ENCODE data around the gene EPHB1.

GRCh38 chr3:135020181-135020580 is 225.1 kb downstream of the EPHB1 start:
- TF ChIP-seq ZBTB1 (CRISPR knock-in tag; IDR thresholded peaks at IDR 0.05; ENCODE audit: borderline replicate concordance): no peak
- TF ChIP-seq CTCF (CRISPR knock-in tag; IDR thresholded peaks at IDR 0.05): no peak
- TF ChIP-seq CEBPB (IDR thresholded peaks at IDR 0.05; ENCODE audit: borderline replicate concordance, low read depth, low read length): no peak
- TF ChIP-seq MYC (CRISPR knock-in tag; IDR thresholded peaks at IDR 0.05; ENCODE audit: borderline replicate concordance): no peak
- no peak for TF ChIP-seq ZNF776 (CRISPR knock-in tag; IDR thresholded peaks at IDR 0.05)
- no peak for TF ChIP-seq BRCA1 (CRISPR knock-in tag; IDR thresholded peaks at IDR 0.05)
- TF ChIP-seq GATAD2A (CRISPR knock-in tag; IDR thresholded peaks at IDR 0.05): no peak
- TF ChIP-seq FOXA1 (IDR thresholded peaks at IDR 0.05): no peak
- no peak for TF ChIP-seq FOXA1 (CRISPR knock-in tag; IDR thresholded peaks at IDR 0.05)
- no peak for TF ChIP-seq HHEX (CRISPR knock-in tag; IDR thresholded peaks at IDR 0.05)
- TF ChIP-seq SP2 (CRISPR knock-in tag; IDR thresholded peaks at IDR 0.05): no peak
- TF ChIP-seq HOXD1 (CRISPR knock-in tag; IDR thresholded peaks at IDR 0.05): no peak
- TF ChIP-seq MTA3 (CRISPR knock-in tag; IDR thresholded peaks at IDR 0.05): no peak
- TF ChIP-seq HNRNPLL (IDR thresholded peaks at IDR 0.05; ENCODE audit: low read depth, low read length, poor library complexity, severe bottlenecking): no peak
- TF ChIP-seq ONECUT2 (CRISPR knock-in tag; IDR thresholded peaks at IDR 0.05): no peak
